SK-N-SH (cell line): Measurements from ENCODE around the gene DGCR2. TPM values are rescaled to one million over a fixed set of nuclear protein-coding genes. Genes with fewer than 3 reads are reported as not detected.

Source experiments
- CTCF ChIA-PET: fragments of 300-600, 350-600 bp; formaldehyde crosslinking; extraction: SDS; loops from one replicate; lab custom pipeline; 2021; lab: Yijun Ruan, JAX
- POLR2A ChIA-PET: fragments of 350-600 bp; sonication (Branson Sonifier 250); formaldehyde crosslinking; extraction: SDS; loops from one replicate; lab custom pipeline; 2020; ENCODE audit warnings: antibody characterized with exemption, inconsistent platforms; lab: Yijun Ruan, JAX
- DNase-seq: peaks from one replicate; pipeline ENCODE4 v3.0.0; 2012
- H2AFZ ChIP-seq: fragments of 200-600 bp; sonication (generic); 2 replicates; pipeline ENCODE4 v1.8.1; 2016; ENCODE audit warnings: antibody characterized with exemption, mild to moderate bottlenecking, low read depth
- H3F3A ChIP-seq: fragments of 200-600 bp; sonication (generic); replicated peaks from 2 replicates; pipeline ENCODE3; 2016; ENCODE audit warnings: antibody characterized with exemption, mild to moderate bottlenecking; ENCODE audit not compliant: insufficient read depth
- H3K27ac ChIP-seq, 2 experiments: fragments of 200-500 bp in 1 of 2; fragments of 200-600 bp in 1 of 2; sonication (Bioruptor generic) in 1 of 2; sonication (generic), shearing (Covaris generic) in 1 of 2; 2 replicates each; pipeline versions ENCODE4 v1.5.1 to v1.6.1; 2014 to 2016; ENCODE audit warnings: low read depth in 2 of 2, inconsistent platforms in 1 of 2, low read length in 1 of 2, mild to moderate bottlenecking in 1 of 2, mixed read lengths in 1 of 2
- H3K27me3 ChIP-seq: fragments of 200-600 bp; sonication (generic), shearing (Covaris generic); 2 replicates; pipeline ENCODE4 v1.6.1; 2016; ENCODE audit warnings: mixed run types; ENCODE audit not compliant: insufficient read depth
- H3K36me3 ChIP-seq, 2 experiments: fragments of 200-500 bp in 1 of 2; fragments of 200-600 bp in 1 of 2; sonication (Bioruptor generic) in 1 of 2; sonication (generic) in 1 of 2; replicated peaks in 1 of 2; 2 replicates each; pipeline versions ENCODE3 to v1.5.1; 2014 to 2016; ENCODE audit warnings: low read length in 1 of 2, mild to moderate bottlenecking in 1 of 2; ENCODE audit not compliant: insufficient read depth in 2 of 2, control insufficient read depth in 1 of 2
- H3K4me1 ChIP-seq, 2 experiments: fragments of 200-500 bp in 1 of 2; fragments of 200-600 bp in 1 of 2; sonication (Bioruptor generic) in 1 of 2; sonication (generic), shearing (Covaris generic) in 1 of 2; 2 replicates each; pipeline versions ENCODE4 v1.5.1 to v1.6.1; 2014 to 2016; ENCODE audit warnings: low read depth in 1 of 2, low read length in 1 of 2, mixed run types in 1 of 2; ENCODE audit not compliant: insufficient read depth in 2 of 2, control insufficient read depth in 1 of 2
- H3K4me2 ChIP-seq: fragments of 200-600 bp; sonication (generic), shearing (Covaris generic); 2 replicates; pipeline ENCODE4 v1.6.1; 2017; ENCODE audit warnings: mixed run types
- H3K4me3 ChIP-seq, 2 experiments: fragments of 200-500 bp in 1 of 2; fragments of 200-600 bp in 1 of 2; sonication (Bioruptor generic) in 1 of 2; sonication (generic), shearing (Covaris generic) in 1 of 2; 2 replicates each; pipeline versions ENCODE4 v1.5.1 to v1.8.1; 2014 to 2016; ENCODE audit warnings: low read depth in 2 of 2, inconsistent platforms in 1 of 2, low read length in 1 of 2, mild to moderate bottlenecking in 1 of 2, mixed read lengths in 1 of 2, moderate library complexity in 1 of 2
- H3K79me2 ChIP-seq: fragments of 200-600 bp; sonication (generic); 2 replicates; pipeline ENCODE4 v1.8.1; 2017; ENCODE audit warnings: mild to moderate bottlenecking; ENCODE audit not compliant: insufficient read depth
- H3K9ac ChIP-seq: fragments of 200-600 bp; sonication (generic); 2 replicates; pipeline ENCODE4 v1.6.1; 2017; ENCODE audit warnings: mixed run types
- H3K9me2 ChIP-seq: fragments of 200-600 bp; sonication (generic); 2 replicates; pipeline ENCODE4 v1.6.1; 2017; ENCODE audit warnings: mixed run types
- H3K9me3 ChIP-seq: fragments of 200-600 bp; sonication (generic); 2 replicates; pipeline ENCODE4 v1.6.1; 2017; ENCODE audit warnings: mixed run types, mild to moderate bottlenecking, moderate library complexity
- H4K20me1 ChIP-seq: fragments of 200-600 bp; sonication (generic); 2 replicates; pipeline ENCODE4 v1.6.1; 2017; ENCODE audit warnings: mild to moderate bottlenecking, mixed run types; ENCODE audit not compliant: insufficient read depth
- CTCF ChIP-seq: fragments of 200-600 bp; sonication (generic); IDR thresholded peaks from 2 replicates; pipeline ENCODE4 v1.6.1; 2017; ENCODE audit warnings: antibody characterized with exemption, mild to moderate bottlenecking, moderate library complexity
- ELF1 ChIP-seq: IDR thresholded peaks from 2 replicates; pipeline ENCODE4 v1.4.0; 2012
- FOXJ3 ChIP-seq: sonication (generic); formaldehyde crosslinking; IDR thresholded peaks from 2 replicates; pipeline ENCODE4 v1.5.1; 2020; ENCODE audit warnings: mild to moderate bottlenecking, missing genetic modification reagents
- GABPA ChIP-seq: IDR thresholded peaks from 2 replicates; pipeline ENCODE4 v1.4.0; 2012; ENCODE audit warnings: low read depth, mild to moderate bottlenecking
- GATA2 ChIP-seq: sonication (generic); formaldehyde crosslinking; IDR thresholded peaks from 2 replicates; pipeline ENCODE4 v1.5.0; 2020; ENCODE audit warnings: mild to moderate bottlenecking, missing genetic modification reagents
- MAX ChIP-seq: IDR thresholded peaks from 2 replicates; pipeline ENCODE4 v1.4.0; 2012; ENCODE audit warnings: low read depth
- MXI1 ChIP-seq: IDR thresholded peaks from 2 replicates; pipeline ENCODE4 v1.6.1; 2012; ENCODE audit warnings: mild to moderate bottlenecking, low read depth, low read length, improper control_type of control experiment
- NRF1 ChIP-seq: IDR thresholded peaks from 2 replicates; pipeline ENCODE4 v1.6.1; 2012; ENCODE audit warnings: low read depth, mild to moderate bottlenecking, low read length
- PBX3 ChIP-seq: IDR thresholded peaks from 2 replicates; pipeline ENCODE4; 2012
- RAD21 ChIP-seq: IDR thresholded peaks from 2 replicates; pipeline ENCODE4 v1.6.1; 2012; ENCODE audit warnings: mild to moderate bottlenecking, low read length
- REST ChIP-seq: IDR thresholded peaks from 2 replicates; pipeline ENCODE4 v1.6.1; 2012; ENCODE audit warnings: mild to moderate bottlenecking, low read depth, low read length, moderate library complexity
- SIN3A ChIP-seq: IDR thresholded peaks from 2 replicates; pipeline ENCODE4 v1.6.1; 2012; ENCODE audit warnings: low read depth, mild to moderate bottlenecking, low read length, moderate library complexity, borderline replicate concordance
- SMC3 ChIP-seq: IDR thresholded peaks from 2 replicates; pipeline ENCODE4 v1.6.1; 2012; ENCODE audit warnings: low read depth, low read length, improper control_type of control experiment
- TAF1 ChIP-seq: IDR thresholded peaks from 2 replicates; pipeline ENCODE4 v1.6.1; 2012; ENCODE audit warnings: low read depth, mild to moderate bottlenecking, low read length, moderate library complexity, borderline replicate concordance
- TEAD4 ChIP-seq: IDR thresholded peaks from 2 replicates; pipeline ENCODE4 v1.4.0; 2012; ENCODE audit warnings: mild to moderate bottlenecking, borderline replicate concordance; ENCODE audit not compliant: insufficient read depth
- USF1 ChIP-seq: IDR thresholded peaks from 2 replicates; pipeline ENCODE4 v1.4.0; 2012; ENCODE audit warnings: low read depth, borderline replicate concordance
- USF2 ChIP-seq: fragments of 150-350 bp; IDR thresholded peaks from 2 replicates; pipeline ENCODE4 v1.6.1; 2017; ENCODE audit warnings: antibody characterized with exemption, low read length, low read depth, borderline replicate concordance
- YY1 ChIP-seq: IDR thresholded peaks from 2 replicates; pipeline ENCODE4 v1.4.0; 2012; ENCODE audit warnings: low read depth, mild to moderate bottlenecking
- WGBS: methylation state at CpG from one replicate; pipeline ENCODE4 v1.1.6; 2017; ENCODE audit warnings: low lambda C conversion rate; 5-methylcytosine and 5-hydroxymethylcytosine counted together
- polyA plus RNA-seq, 3 experiments: library from polyadenylated mRNA; depleted of rRNA; stranded (reverse); fragments of >200 nt; gene quantifications; 2 replicates each; pipeline ENCODE4 v1.2.3, GENCODE V29; 2012

The DGCR2 gene
- polyA plus RNA-seq, 1 of the 3 experiments (the other 2 are of a cell fraction), result 30.4 TPM

- no peak overlapping the region for H3K4me3 ChIP-seq
- no peaks in the 10 kb centered on the region for H3K27me3 ChIP-seq
- no peak for DNase-seq
- no peaks in the 10 kb centered on the region for H3K79me2 ChIP-seq
- no peaks in the 10 kb centered on the region for H3K9me2 ChIP-seq
- H2AFZ ChIP-seq, result no peak overlapping the region
- H3K9ac ChIP-seq, result no peak overlapping the region
- H3K4me2 ChIP-seq, result no peak overlapping the region
- POLR2A ChIA-PET, result no interaction called here
- H3K27ac ChIP-seq, result no peak overlapping the region
- H3K9me3 ChIP-seq, result no peaks in the 10 kb centered on the region
- H3F3A ChIP-seq, result no peaks in the 10 kb centered on the region
- CTCF ChIA-PET, result interaction anchor here (1.1 kb wide), 1 partner anchor 595 kb away, joined by 3 read pairs; no protein-coding TSS in a partner anchor
- WGBS, result 96% methylated on average over 12 of the region's 17 CpGs
- peaks cover 0 to 36% of the 10 kb centered on the region in 2 experiments for H3K36me3 ChIP-seq
- peaks cover 6% of the 10 kb centered on the region; the same call in 1 of the 2 replicates for H4K20me1 ChIP-seq
- no peak for TF ChIP-seq RAD21
- TF ChIP-seq GATA2, result no peak
- TF ChIP-seq TEAD4, result no peak
- no peak for TF ChIP-seq CTCF
- TF ChIP-seq REST, result no peak
- no peak for TF ChIP-seq MXI1
- no peak for TF ChIP-seq FOXJ3 (CRISPR knock-in tag)
- no peak for TF ChIP-seq GABPA
- TF ChIP-seq PBX3, result no peak
- no peak for TF ChIP-seq USF1
- no peak for TF ChIP-seq ELF1
- TF ChIP-seq TAF1, result no peak
- TF ChIP-seq YY1, result no peak
- no peak for TF ChIP-seq MAX
- TF ChIP-seq SIN3A, result no peak
- no peak for TF ChIP-seq SMC3
- no peak for TF ChIP-seq NRF1
- TF ChIP-seq USF2, result no peak
- H3K4me1 ChIP-seq, result no peaks in the 10 kb centered on the region
Measured at GRCh38 chr22:19037282-19038163, 84.7 kb downstream of the DGCR2 start.
